ENCODE measurements around the gene HIVEP3. TPM values are rescaled to one million over a fixed set of nuclear protein-coding genes. Genes with fewer than 3 reads are reported as not detected.

Gene HIVEP3
- total RNA-seq, 1 experiment from 2014 or later = 1.2 TPM

- POLR2A ChIA-PET = interaction anchor here (0.6 kb wide), 1 partner anchor 26 kb away, joined by 3 read pairs; no protein-coding TSS in a partner anchor
- BruUV-seq (replicated peaks) = no TSS peak
- Mint-ChIP-seq H3K27me3 (ENCODE audit: insufficient read depth, unreplicated experiment) (no peaks in the 10 kb centered on the region), H3K9me3 (ENCODE audit: unreplicated experiment) (no peaks in the 10 kb centered on the region), H3K4me1 (ENCODE audit: insufficient read depth, unreplicated experiment) (peaks cover 6% of the 10 kb centered on the region), H3K36me3 (ENCODE audit: insufficient read depth, unreplicated experiment) (no peaks in the 10 kb centered on the region), H3K27ac (ENCODE audit: low read depth, unreplicated experiment) (no peak overlapping the region), H3K4me3 (ENCODE audit: unreplicated experiment) (no peak overlapping the region)
- TF ChIP-seq CTCF (IDR thresholded peaks at IDR 0.05; ENCODE audit: unreplicated experiment) = no peak
- no peak for DNase-seq (ENCODE audit: unreplicated experiment)
- intact Hi-C loops (cut with micrococcal nuclease) = no loop called here
- CTCF ChIA-PET = interaction anchor here (0.6 kb wide), 1 partner anchor 152 kb away, joined by 5 read pairs; no protein-coding TSS in a partner anchor
Observed at GRCh38 chr1:41741244-41741643, 177.5 kb downstream of the HIVEP3 start.

GRCh38 chr1:41740630-41741239 is 178.0 kb downstream of the HIVEP3 start:
- no peaks in the 10 kb centered on the region for H3K27me3 Mint-ChIP-seq (ENCODE audit: insufficient read depth, unreplicated experiment)
- POLR2A ChIA-PET = no interaction called here

GRCh38 chr1:41740058-41740457 is 178.7 kb downstream of the HIVEP3 start:
- Mint-ChIP-seq H3K4me1 (ENCODE audit: insufficient read depth, unreplicated experiment) (peaks cover 6% of the 10 kb centered on the region), H3K36me3 (ENCODE audit: insufficient read depth, unreplicated experiment) (no peaks in the 10 kb centered on the region), H3K27ac (ENCODE audit: low read depth, unreplicated experiment) (no peak overlapping the region), H3K9me3 (ENCODE audit: unreplicated experiment) (no peaks in the 10 kb centered on the region), H3K27me3 (ENCODE audit: insufficient read depth, unreplicated experiment) (no peaks in the 10 kb centered on the region), H3K4me3 (ENCODE audit: unreplicated experiment) (no peak overlapping the region)
- POLR2A ChIA-PET = no interaction called here
- BruUV-seq (replicated peaks) = no TSS peak
- CTCF ChIA-PET = no interaction called here
- DNase-seq (ENCODE audit: unreplicated experiment) = no peak
- no peak for TF ChIP-seq CTCF (IDR thresholded peaks at IDR 0.05; ENCODE audit: unreplicated experiment)
- intact Hi-C loops (cut with micrococcal nuclease) = no loop called here

More at GRCh38 chr1:41740630-41741239, 178.0 kb downstream of the HIVEP3 start:
- no peak overlapping the region for H3K27ac Mint-ChIP-seq (ENCODE audit: low read depth, unreplicated experiment)
- DNase-seq (ENCODE audit: unreplicated experiment) = no peak
- no peak for TF ChIP-seq CTCF (IDR thresholded peaks at IDR 0.05; ENCODE audit: unreplicated experiment)
- peaks cover 6% of the 10 kb centered on the region for H3K4me1 Mint-ChIP-seq (ENCODE audit: insufficient read depth, unreplicated experiment)
- BruUV-seq (replicated peaks) = no TSS peak
- no peak overlapping the region for H3K4me3 Mint-ChIP-seq (ENCODE audit: unreplicated experiment)
- H3K9me3 Mint-ChIP-seq (ENCODE audit: unreplicated experiment) = no peaks in the 10 kb centered on the region
- intact Hi-C loops (cut with micrococcal nuclease) = no loop called here
- CTCF ChIA-PET = interaction anchor here (0.6 kb wide), 1 partner anchor 152 kb away, joined by 5 read pairs; no protein-coding TSS in a partner anchor
- H3K36me3 Mint-ChIP-seq (ENCODE audit: insufficient read depth, unreplicated experiment) = no peaks in the 10 kb centered on the region

- Mint-ChIP-seq H3K4me1 (ENCODE audit: insufficient read depth, unreplicated experiment) (peaks cover 6% of the 10 kb centered on the region), H3K27ac (ENCODE audit: low read depth, unreplicated experiment) (no peak overlapping the region), H3K27me3 (ENCODE audit: insufficient read depth, unreplicated experiment) (peaks cover 3% of the 10 kb centered on the region), H3K9me3 (ENCODE audit: unreplicated experiment) (no peaks in the 10 kb centered on the region), H3K4me3 (ENCODE audit: unreplicated experiment) (no peak overlapping the region), H3K36me3 (ENCODE audit: insufficient read depth, unreplicated experiment) (no peaks in the 10 kb centered on the region)
- intact Hi-C loops (cut with micrococcal nuclease) = no loop called here
- BruUV-seq (replicated peaks) = no TSS peak
- ChIA-PET POLR2A (no interaction called here), CTCF (no interaction called here)
- peak; percentile 63 for DNase-seq (ENCODE audit: unreplicated experiment)
- no peak for TF ChIP-seq CTCF (IDR thresholded peaks at IDR 0.05; ENCODE audit: unreplicated experiment)
Observed at GRCh38 chr1:41739061-41739955, 179.4 kb downstream of the HIVEP3 start.

All from MCF 10A (cell line).